NT2/D1 (cell line): Measurements from ENCODE around the gene DCP1A.
A peak's percentile ranks its signal among the peaks of the same experiment; 100 is the strongest.

Experiments
- DNase-seq: peaks from one replicate; pipeline ENCODE4 v3.0.0-alpha.2; 2011; ENCODE audit warnings: low read depth, low spot score
- H3K27me3 ChIP-seq: 2 replicates; pipeline ENCODE4 v1.6.0; 2011; ENCODE audit warnings: mild to moderate bottlenecking; ENCODE audit not compliant: insufficient read length, insufficient read depth
- H3K36me3 ChIP-seq: 2 replicates; pipeline ENCODE4 v1.6.1; 2011; ENCODE audit warnings: mild to moderate bottlenecking, low read length, mixed read lengths; ENCODE audit not compliant: insufficient read depth, insufficient read length
- H3K4me1 ChIP-seq: 2 replicates; pipeline ENCODE4 v1.5.1; 2011; ENCODE audit not compliant: insufficient read depth, insufficient read length
- H3K4me3 ChIP-seq: 2 replicates; pipeline ENCODE4 v1.5.1; 2011; ENCODE audit warnings: low read depth; ENCODE audit not compliant: insufficient read length
- H3K9ac ChIP-seq: 2 replicates; pipeline ENCODE4 v1.6.0; 2011; ENCODE audit warnings: low read depth; ENCODE audit not compliant: insufficient read length
- H3K9me3 ChIP-seq: 2 replicates; pipeline ENCODE4 v1.5.1; 2011; ENCODE audit warnings: mild to moderate bottlenecking, low read length; ENCODE audit not compliant: insufficient read depth
- SUZ12 ChIP-seq: IDR thresholded peaks from 2 replicates; pipeline ENCODE4 v1.6.1; 2011; ENCODE audit not compliant: insufficient read length, insufficient read depth; ENCODE audit errors: extremely low read depth
- YY1 ChIP-seq: IDR thresholded peaks from 2 replicates; pipeline ENCODE4 v1.6.1; 2011; ENCODE audit not compliant: insufficient read length, insufficient read depth
- ZNF274 ChIP-seq: IDR thresholded peaks from 2 replicates; pipeline ENCODE4 v1.6.1; 2011; ENCODE audit warnings: mild to moderate bottlenecking, low read depth, low read length

Gene DCP1A

GRCh38 chr3:53347261-53348064 is at the start of gene DCP1A:
Gene DCP1A, minus strand, starts transcription at chr3:53347543. Its CDS starts 26 bp downstream, at chr3:53347517.
- TF ChIP-seq SUZ12 (no peak), YY1 (peak; percentile 92)
- Histone ChIP-seq H3K4me3 (peak within 1 kb of the TSS; percentile 98), H3K9me3 (no peaks in the 10 kb centered on the region), H3K36me3 (peaks cover 21% of the 10 kb centered on the region), H3K9ac (peak within 1 kb of the TSS; percentile 99), H3K4me1 (no peaks in the 10 kb centered on the region), H3K27me3 (no peaks in the 10 kb centered on the region)
- peak; percentile 98 for DNase-seq

GRCh38 chr3:53384465-53385423 is 37.4 kb upstream of the DCP1A start:
- no peak for TF ChIP-seq ZNF274
- no peak for TF ChIP-seq YY1
- TF ChIP-seq SUZ12: no peak
- H3K9me3 ChIP-seq: peaks cover 4% of the 10 kb centered on the region
- H3K36me3 ChIP-seq: no peaks in the 10 kb centered on the region
- no peak overlapping the region for H3K9ac ChIP-seq
- no peaks in the 10 kb centered on the region for H3K27me3 ChIP-seq
- no peaks in the 10 kb centered on the region for H3K4me1 ChIP-seq
- no peak overlapping the region for H3K4me3 ChIP-seq
- DNase-seq: no peak

GRCh38 chr3:53382106-53382505 is 34.8 kb upstream of the DCP1A start:
- no peak for TF ChIP-seq YY1
- H3K27me3 ChIP-seq: no peaks in the 10 kb centered on the region
- no peak overlapping the region for H3K9ac ChIP-seq
- H3K4me3 ChIP-seq: no peak overlapping the region
- H3K4me1 ChIP-seq: no peaks in the 10 kb centered on the region
- H3K9me3 ChIP-seq: no peaks in the 10 kb centered on the region
- no peak for DNase-seq
- no peaks in the 10 kb centered on the region for H3K36me3 ChIP-seq

- H3K4me1 ChIP-seq: no peaks in the 10 kb centered on the region
- DNase-seq: no peak
- no peaks in the 10 kb centered on the region for H3K9me3 ChIP-seq
- no peak overlapping the region for H3K4me3 ChIP-seq
- no peak for TF ChIP-seq YY1
- no peak for TF ChIP-seq ZNF274
- TF ChIP-seq SUZ12: no peak
- no peaks in the 10 kb centered on the region for H3K36me3 ChIP-seq
- H3K27me3 ChIP-seq: no peaks in the 10 kb centered on the region
- no peak overlapping the region for H3K9ac ChIP-seq
Observed at GRCh38 chr3:53380306-53380705, 33.0 kb upstream of the DCP1A start.

- Histone ChIP-seq H3K4me1 (no peaks in the 10 kb centered on the region), H3K36me3 (no peaks in the 10 kb centered on the region), H3K9ac (no peak overlapping the region), H3K4me3 (no peak overlapping the region), H3K9me3 (no peaks in the 10 kb centered on the region), H3K27me3 (no peaks in the 10 kb centered on the region)
- TF ChIP-seq SUZ12 (no peak), YY1 (no peak), ZNF274 (no peak)
- DNase-seq: no peak
Observed at GRCh38 chr3:53379898-53380297, 32.6 kb upstream of the DCP1A start.

- Histone ChIP-seq H3K9me3 (peaks cover 3% of the 10 kb centered on the region; the same call in 1 of the 2 replicates), H3K4me3 (no peak overlapping the region), H3K27me3 (no peaks in the 10 kb centered on the region), H3K36me3 (no peaks in the 10 kb centered on the region), H3K9ac (no peak overlapping the region), H3K4me1 (no peaks in the 10 kb centered on the region)
- no peak for DNase-seq
- TF ChIP-seq SUZ12 (no peak), YY1 (no peak), ZNF274 (no peak)
Observed at GRCh38 chr3:53377794-53378193, 30.5 kb upstream of the DCP1A start.

- H3K4me1 ChIP-seq: no peaks in the 10 kb centered on the region
- no peaks in the 10 kb centered on the region for H3K36me3 ChIP-seq
- no peak overlapping the region for H3K4me3 ChIP-seq
- TF ChIP-seq SUZ12: no peak
- no peak for TF ChIP-seq YY1
- TF ChIP-seq ZNF274: no peak
- H3K9me3 ChIP-seq: peaks cover 13% of the 10 kb centered on the region
- no peak for DNase-seq
- H3K27me3 ChIP-seq: no peaks in the 10 kb centered on the region
- no peak overlapping the region for H3K9ac ChIP-seq
Observed at GRCh38 chr3:53376679-53377078, 29.3 kb upstream of the DCP1A start.
